ENCODE results near the gene RNF10.

DNA sequence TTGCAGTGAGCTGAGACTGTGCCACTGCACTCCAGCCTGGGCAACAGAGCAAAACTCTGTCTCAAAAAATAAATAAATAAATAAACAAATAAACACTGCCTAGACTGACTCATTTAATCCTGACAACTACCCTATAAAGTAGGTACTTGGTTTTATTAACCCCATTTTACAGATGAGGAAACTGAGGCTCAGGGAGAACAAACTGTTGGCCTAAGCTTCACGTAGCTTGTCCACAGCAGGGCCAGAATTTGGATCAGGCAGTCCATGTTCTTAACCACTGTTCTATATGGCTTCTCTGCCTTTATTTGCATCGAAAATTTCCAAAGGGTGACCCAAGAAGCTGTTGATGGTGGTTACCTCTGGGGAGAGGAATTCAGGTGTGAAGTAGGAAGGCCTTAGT is 52.7 kb downstream of the RNF10 start:
- TF ChIP-seq POLR2A (IDR thresholded peaks at IDR 0.05), result no peak
- TF ChIP-seq, protein P1, sequence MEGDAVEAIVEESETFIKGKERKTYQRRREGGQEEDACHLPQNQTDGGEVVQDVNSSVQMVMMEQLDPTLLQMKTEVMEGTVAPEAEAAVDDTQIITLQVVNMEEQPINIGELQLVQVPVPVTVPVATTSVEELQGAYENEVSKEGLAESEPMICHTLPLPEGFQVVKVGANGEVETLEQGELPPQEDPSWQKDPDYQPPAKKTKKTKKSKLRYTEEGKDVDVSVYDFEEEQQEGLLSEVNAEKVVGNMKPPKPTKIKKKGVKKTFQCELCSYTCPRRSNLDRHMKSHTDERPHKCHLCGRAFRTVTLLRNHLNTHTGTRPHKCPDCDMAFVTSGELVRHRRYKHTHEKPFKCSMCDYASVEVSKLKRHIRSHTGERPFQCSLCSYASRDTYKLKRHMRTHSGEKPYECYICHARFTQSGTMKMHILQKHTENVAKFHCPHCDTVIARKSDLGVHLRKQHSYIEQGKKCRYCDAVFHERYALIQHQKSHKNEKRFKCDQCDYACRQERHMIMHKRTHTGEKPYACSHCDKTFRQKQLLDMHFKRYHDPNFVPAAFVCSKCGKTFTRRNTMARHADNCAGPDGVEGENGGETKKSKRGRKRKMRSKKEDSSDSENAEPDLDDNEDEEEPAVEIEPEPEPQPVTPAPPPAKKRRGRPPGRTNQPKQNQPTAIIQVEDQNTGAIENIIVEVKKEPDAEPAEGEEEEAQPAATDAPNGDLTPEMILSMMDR (IDR thresholded peaks at IDR 0.05), result no peak
